HG02870 (cell line): ENCODE measurements around the gene DUS1L.

ENCODE experiments used
- ATAC-seq: cut with Tn5 transposase; IDR thresholded peaks from one replicate; pipeline ENCODE4 v1.9.1; 2021; ENCODE audit warnings: mild to moderate bottlenecking, moderate library complexity; ENCODE audit not compliant: unreplicated experiment

Gene DUS1L

DNA sequence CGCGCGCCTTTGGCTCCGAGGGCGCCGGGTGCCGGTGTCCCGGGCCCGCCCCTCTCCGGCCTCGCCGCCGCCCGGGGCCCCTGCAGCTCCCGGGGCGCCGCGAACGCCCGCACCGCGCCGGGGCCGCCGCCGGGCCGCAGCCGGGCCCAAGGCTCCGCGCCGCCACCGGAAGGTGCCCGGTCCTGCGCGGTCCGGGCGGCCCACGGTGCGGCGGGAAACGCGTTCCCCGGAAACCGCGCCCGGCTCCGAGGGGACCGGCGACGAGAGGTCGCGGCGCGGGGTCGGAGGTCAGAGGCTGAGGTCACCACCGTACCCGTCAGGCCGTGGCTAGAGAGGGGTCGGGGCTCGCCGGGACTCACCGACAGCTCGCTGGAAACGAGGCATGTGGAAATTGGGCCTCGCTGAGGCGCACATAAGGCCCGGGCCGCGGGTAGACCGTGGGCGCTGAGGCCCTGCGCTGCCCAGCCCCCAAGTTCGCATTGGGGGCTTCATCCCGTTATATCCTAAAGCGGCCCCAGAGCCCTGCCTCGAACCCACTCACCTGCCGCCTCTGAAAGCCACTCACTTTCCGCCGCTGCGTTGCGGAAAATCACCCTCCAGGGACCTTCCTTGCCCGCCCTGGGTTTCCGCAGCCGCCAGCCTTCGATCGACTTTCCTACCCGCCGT lies at the start of gene DUS1L:
Gene DUS1L, minus strand, starts transcription at position 167 of the 666 bp plus-strand sequence. CDS start 745 bp downstream, outside the sequence.
- ATAC-seq, result no peak

DNA sequence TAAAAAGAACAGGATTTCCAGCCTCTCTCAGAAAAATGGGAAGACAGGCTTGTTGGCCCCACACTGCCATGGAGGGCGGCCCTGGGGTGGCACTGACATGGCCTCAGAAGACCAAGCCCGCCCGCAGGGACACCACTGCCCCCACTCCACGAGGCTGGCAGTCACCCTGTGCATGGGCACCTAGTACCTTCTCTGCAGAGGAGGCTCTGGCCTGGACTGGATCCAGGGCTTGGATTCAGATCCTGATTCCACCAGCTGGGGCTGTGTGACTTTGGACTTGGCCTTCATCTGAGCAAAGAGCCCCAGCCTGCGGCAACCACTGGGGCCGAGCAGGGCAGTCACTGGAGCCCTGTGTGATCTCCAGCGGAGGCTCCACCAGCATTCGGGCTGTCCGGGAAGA lies 49.3 kb upstream of the DUS1L start:
- ATAC-seq, result no peak

DNA sequence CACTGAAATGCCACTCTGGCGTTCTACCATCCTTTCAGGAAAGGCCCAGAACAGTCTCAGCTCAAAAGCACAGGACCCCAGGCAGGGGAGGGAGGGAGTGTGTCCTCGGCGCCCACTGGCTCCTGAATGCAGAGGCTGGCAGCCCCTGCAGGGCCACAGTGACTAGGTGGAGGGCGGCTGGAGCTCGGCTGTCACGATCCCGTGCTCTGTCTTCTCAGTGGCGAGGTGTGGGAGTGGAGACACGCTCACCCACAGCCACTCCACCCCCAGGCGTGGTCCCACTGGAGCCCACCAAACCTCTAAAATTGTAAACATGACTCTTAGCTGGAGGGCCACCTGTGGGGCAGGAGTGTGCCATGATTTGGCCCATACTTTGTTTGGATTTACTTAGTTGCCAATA lies 48.8 kb upstream of the DUS1L start:
- ATAC-seq, result no peak

DNA sequence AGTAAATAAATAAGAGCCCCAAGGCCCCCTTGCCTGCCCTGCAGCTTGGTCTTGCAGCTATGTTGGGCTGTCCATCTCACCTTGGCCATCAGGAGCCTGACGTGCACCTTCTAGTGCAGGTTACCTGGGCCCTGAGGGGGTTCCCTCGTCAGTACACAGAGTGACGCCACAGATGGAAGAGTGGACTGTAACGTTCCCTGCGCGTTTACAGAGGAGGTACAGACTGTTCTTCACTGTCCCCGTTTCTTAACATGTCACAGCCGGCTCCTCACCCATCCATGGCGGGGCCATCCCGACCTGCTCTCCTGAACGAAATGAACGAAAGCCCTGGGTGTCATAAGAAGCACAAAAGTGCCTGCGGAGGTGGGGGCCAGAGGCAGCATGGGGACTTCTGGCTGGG lies 48.3 kb upstream of the DUS1L start:
- ATAC-seq, result no peak

DNA sequence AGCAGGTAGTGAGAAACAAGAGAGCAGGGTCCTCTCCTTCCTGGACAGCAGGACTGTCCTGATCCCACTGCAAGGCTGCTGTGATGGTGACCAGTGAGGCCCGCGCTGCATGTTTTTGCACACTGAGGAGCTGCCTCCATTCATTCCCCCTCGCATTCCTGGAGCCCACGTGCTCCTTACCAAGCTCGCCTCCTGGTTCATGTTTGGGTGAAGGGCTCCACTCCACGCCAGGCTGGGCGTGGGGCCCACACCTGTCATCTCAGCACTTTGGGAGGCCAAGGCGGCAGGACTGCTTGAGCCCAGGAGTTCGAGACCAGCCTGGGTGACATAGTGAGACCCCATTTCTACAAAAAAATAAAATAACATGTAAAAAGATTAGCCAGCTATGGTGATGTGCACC lies 47.8 kb upstream of the DUS1L start:
- ATAC-seq, result no peak

DNA sequence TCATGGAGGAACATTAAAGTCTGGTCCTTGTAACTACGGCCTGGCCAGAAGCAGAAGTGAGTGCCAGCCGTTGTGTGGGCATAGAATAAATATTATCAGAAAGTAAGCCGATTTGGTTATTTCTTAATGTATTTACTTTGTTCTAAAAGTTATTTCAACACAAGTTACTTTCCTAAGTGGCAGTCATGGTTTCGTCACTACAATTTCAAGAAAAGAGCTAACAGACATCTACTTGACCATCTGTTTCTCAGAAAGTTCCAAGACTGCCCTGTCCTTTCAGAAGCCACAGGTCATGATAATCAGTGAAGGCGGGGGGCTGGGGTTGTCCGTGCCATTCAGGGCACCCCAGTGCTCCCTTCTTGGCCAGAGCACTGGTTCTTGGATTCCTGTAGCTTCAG lies 47.3 kb upstream of the DUS1L start:
- no peak for ATAC-seq

DNA sequence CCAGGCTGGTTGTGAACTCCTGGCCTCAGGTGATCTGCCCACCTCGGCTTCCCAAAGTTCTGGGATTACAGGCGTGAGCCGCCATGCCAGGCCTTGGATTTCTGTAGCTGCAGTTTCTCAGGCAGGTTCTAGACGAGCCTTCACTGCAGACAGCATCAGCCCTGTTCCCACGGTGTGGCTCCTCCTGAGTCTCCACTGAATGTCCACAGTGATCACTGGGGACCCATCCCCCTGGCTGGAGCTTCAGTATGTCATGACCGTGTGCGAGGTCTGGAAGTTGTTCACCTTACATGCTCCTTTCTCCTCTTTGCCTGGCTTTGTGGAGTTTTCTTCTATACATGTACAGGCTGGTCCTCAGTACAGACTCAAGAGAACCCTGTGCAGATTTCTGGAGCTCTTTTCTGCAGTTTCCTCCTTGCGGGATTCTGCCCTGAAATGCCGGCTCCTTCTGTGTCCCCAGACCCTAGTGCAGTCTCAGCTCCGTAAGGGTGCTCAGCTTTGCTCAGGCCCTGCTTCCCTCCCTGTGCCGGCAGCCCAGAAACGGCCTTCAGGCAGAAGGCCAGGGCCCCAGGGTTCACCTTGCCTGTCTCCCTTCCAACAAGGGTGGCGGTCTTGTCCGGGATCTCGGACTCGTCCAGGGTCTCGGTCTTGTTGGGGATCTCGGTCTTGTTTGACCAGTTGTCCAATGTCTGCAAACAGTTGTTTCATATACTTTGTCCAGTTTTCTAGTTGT lies 46.7 kb upstream of the DUS1L start:
- ATAC-seq, result no peak

DNA sequence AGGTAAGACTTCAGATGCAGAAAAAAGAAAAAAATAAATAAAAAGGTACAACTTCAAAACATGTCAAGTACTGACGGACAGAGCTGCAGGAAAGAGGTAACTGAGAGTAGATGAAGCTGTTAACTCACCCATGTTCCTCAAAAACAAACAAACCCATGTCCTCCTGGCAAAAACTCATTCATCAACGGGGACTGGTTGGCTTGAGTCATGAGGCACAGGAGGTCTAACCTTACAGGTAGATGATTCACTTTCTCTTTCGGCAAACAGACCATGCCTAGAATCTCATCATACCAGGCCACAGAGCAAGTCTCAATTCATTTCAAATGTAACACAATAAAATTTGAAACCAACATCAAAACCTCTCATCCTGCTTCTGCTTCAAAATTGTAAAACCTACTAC lies 44.7 kb upstream of the DUS1L start:
- ATAC-seq, result no peak

DNA sequence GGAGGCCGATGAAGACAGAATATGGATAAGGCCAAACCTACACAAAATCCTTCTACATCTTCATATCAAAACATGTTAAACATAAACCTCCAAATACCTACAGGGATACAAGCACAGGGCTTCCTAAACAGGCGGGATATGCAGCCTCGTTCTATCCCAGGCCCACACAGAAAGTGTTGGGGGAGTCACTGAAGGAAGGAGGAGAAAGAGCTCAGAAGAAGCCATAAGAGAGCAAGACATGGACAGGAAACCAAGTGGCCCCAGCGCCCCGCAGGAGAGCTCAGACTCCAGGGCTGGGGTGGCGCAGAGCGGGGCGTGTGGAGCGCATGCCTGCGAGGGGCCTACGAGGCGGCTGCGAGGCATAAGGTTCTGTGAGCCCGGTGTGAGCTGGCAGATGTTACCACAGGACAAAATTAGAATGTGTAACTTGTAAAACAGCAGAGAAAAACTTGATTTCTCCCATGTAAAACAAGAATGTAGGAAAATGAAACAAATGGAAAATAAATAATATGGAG lies 43.4 kb upstream of the DUS1L start:
- no peak for ATAC-seq

DNA sequence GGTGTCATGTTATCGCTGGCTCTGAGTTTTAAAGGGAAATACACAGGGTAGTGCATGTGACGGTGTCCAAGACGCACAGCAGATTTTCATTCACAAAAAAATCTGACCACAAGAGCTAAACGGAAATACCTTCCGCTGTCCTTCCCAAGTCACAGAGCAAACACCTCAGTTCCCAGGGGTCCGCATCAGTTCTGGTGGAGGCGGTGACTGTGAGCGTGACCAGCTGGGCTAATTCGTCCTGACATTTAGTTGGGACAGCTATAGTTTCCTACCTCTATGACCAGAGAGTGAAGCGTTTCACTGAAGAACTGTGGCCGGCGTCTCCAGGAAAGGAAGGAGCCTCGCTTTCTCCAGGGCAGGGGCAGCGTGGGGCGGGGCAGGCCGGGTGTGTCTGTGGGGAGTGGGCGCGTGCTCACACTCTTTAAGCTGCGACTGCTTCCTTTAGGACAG lies 42.9 kb upstream of the DUS1L start:
- no peak for ATAC-seq

DNA sequence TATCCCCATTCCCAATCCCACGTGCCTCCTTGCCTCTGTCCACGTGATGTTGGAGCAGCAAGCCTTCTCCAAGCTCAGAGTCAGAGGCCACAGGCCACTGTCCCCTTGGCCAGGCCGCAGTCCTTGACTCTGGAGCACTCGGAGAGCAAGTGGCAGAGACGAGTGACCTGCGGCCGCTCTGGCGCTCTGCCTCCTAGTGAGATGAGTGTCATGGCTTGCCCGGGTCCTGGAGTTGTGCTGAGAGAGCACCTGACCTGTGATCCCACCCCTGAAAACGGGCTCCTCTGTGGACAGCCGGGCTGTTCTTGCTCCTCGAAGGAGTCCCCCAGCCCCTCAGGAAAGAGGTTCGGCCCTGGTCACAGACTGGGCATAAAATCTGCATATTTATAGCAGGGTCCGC lies 42.4 kb upstream of the DUS1L start:
- no peak for ATAC-seq

DNA sequence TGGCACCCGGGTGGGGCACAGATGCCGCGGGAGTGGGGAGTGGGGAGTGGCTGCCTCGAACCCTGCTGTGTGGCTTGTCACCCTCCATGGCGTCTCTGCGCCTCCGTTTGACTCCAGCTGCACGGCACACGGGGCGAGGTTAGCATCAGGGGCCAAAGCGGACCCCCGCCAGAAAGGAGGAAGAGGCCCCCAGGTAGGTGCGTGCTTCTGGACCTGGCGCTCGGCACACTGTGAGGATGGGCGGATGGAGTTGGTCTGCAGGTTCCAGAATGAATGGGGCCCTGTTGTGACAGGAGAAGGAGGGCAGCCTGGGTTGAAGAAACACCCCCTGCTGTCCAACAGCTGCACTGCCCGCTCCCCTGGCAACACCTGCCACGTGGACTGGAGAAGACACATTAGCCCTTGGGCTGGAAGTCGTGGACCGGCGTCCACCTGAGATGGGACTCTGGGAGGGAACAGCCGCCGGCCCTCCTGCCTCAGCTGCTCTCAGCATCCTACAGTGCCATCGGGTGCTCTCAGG lies 41.8 kb upstream of the DUS1L start:
- ATAC-seq, result no peak

DNA sequence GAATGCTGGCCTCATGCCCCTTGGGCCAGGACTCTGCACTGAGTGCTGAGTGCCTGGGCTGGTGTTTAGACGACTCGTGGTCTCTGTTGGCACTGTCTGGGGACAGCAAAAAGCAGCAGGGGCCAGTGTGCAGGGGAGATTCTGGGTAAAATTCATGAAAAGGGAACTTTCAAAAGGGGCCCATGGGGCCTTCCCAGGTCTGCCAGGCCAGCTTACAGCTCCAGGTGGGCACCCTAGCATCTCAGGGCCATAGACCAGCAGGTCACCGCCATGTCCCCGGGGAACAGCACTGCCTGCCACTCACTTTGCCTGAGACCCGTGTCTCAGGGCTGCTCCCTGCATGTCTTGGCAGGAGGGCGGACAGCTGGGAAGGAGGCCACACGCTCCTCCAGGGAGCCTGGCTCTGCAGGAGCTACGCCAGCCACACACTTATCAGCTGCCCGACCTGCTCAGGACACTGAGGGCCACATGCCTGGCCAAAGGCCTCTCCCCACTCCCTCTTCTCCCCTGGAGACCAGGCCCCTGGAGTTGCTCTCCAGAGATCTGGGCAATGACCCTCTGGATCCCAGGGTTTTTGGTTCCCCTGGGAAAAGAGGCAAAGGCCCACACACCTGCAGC lies 41.2 kb upstream of the DUS1L start:
- no peak for ATAC-seq

DNA sequence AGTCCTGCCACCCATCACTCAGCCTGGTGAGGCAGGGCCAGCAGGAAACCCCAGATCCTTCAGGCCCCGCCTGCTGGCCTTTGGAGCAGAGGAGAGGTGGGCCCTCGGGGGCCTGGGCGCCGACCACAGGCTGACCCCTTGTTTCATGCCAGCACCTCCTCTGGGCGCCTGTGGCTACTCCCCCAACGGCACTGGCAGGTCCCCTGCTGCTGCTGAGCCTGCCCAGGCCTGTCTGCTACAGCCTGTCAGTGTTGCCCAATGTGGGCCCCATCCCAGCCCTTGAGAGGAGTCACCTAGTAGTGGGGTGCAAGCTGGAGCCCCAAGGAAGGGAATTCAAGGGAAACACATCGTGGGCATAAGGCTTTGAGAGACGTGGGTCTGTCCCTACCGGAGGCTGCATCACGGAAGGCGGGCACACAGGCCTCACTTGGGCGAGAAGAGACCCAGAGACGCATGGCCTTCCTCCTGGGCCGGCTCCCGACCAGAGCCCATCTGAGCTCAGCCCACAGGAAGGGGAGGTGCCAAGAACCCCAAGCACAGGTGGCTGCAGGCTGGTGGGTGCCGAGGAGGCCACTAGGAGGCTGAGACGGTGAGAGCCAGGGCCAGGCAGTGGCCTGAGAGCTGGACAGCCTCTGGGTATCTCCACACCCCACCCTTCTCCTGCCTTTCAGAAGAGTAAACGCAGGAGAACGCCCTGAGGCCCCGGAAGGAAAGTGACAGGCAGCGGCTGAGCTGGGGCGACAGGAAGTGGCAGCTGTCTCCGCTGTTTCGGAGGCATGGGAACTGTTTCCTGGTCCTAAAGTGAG lies 40.5 kb upstream of the DUS1L start:
- ATAC-seq, result peak; percentile 72

DNA sequence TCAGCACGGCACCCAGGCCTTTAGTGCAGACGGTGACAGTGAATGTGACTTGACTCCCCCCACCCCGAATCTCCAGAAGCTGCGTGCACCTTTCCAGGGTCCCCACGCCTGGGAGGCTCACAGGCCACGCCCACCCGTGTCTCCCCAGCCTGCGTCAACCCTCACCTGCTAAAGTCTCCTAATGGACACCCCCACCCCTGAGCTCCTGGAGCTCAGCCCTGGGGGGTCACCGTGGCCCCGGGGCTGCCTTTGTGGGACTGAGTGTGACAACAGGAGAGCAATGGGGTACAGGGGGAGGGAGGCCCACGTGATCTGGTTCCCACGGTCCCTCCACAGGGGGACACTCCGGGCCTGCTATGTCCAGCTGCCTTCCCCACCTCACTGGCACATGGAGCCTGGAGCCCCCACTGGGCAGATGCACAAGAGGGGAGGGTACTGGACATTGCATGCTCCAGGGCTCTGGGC lies 39.8 kb upstream of the DUS1L start:
- no peak for ATAC-seq

DNA sequence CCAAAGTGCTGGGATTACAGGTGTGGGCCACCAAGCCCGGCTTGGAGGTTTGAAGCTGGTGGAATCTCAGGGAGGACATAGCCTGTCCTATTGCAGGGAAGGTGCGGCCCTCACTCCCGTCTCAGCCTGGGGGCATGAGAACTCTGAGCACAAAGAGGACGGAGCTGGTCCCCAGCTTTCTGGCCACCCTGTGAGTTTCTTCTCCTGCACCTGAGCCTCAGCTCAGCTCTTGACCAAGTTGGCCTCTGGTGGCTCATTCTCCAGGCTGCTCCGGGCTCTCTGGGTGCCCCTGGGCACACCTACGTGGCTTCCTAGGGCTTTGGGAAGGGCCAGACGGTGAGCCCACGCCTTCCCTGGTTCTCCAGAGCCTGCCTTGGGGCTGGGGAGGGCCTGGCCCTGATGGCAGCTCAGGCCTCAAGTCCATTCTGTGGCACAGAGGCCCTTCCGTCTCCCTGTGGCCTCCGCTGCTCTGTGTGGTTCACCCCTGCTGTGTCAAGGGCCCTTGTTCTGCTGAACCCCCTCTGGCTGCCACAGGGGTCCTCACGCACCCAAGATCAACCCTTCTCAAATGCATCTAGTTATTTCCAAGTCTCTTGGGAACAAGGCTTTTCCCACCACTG lies 39.3 kb upstream of the DUS1L start:
- ATAC-seq, result no peak

DNA sequence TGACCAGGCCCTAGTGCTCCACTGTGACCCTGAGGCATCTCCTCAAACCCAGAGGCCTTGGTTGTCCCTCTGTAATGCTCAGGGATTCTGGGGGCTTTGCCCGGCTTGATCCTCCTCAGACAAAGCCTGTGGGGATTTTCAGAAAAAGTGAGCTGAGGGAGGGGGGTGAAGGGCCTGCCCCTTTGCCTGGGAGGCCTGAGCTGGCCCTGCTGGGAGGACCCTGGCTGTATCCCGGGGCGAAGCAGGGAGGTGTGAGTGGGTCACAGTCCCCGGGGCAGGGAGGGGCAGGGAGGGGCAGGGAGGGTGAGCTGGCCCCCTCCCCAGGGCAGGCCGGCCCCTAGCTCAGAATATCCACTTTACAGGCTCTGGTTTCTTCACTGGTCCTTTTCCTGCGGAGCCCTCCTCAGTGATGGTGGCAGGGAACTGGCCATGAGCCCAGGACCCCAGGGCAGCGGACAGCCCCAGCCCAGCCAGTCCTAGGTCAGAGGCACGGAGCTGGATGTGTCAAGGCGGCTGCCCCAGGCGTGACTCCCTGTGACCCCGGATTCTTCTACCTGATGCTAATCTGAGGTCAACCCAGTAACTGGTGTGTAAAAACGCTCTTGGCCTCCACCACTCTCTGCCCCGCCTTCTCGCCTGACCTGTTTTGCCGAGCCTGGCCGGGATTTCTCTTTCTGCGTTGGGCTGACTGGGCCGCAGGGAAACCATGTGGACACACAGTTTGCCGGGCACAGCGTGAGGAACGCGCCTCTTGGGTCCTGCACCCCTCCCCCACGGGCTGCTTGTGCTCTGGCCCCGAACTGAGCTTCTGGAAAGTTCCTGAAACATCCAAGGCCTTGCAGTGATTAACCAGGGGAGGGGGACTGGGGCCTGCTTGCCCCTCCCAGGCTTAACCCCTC lies 38.2 kb upstream of the DUS1L start:
- ATAC-seq, result no peak

DNA sequence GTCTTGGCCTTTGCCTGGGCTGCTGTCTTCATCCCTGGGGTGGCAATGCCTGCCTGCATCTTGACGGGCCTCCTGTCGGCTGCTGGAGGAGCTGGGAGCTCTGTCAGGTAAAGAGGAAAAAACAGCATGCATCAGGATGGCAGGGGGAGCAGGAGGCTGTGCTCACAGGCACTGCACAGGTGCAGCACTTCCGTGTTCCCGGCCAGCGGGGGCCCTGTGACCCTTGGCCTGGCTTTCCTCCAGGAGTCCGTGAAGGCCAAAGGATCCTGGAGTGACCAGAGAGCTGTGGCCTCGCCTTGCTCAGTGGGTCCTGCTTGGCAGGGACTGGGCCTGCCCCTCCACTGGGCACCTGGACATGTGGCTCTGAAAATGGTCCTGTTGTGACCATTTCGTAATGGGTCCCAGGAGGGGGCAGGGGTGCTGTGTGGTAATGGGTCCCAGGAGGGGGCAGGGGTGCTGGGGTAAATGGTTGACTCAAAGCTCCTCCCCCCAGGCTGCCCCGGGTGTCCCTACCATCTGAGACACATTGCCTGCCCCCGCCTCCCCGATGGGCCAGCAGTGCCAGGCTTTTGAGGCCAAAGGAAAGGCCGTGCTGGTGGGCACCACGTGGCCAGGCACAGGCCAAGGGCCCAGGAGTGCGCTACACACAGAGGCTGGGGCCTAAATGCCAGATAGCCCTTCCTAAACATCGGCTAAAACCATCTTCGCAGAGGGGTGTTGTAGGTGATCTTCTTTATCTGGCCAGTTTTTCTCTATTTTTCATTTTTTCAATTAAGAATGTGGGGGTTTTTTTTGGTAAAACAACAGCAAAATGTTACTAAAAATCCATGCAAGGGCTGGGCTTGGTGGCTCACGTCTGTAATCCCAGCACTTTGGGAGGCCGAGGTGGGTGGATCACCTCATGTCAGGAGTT lies 36.4 kb upstream of the DUS1L start:
- no peak for ATAC-seq
